ENCODE measurements around the gene MEI1.

Gene MEI1

DNA sequence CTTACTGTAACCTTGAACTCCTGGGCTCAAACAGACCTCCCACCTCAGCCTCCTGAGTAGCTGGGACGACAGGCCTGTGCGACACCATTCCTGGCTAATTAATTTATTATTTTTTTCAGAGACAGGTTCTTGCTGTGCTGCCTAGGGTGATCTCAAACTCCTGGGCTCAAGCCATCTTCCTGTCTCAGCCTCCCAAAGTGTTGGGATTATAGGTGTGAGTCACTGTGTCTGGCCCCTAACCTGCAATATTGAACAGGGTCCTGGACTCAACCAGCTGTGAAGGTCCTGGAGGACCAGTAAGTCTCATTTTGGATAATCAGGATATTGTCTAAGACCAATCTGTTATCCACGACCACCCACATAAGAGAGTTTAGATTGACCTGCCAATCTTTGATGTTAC lies 116.4 kb downstream of the MEI1 start:
- no peak overlapping the region for H3K4me3 ChIP-seq (ENCODE audit: low read depth, low read length)
- TF ChIP-seq, protein P1, sequence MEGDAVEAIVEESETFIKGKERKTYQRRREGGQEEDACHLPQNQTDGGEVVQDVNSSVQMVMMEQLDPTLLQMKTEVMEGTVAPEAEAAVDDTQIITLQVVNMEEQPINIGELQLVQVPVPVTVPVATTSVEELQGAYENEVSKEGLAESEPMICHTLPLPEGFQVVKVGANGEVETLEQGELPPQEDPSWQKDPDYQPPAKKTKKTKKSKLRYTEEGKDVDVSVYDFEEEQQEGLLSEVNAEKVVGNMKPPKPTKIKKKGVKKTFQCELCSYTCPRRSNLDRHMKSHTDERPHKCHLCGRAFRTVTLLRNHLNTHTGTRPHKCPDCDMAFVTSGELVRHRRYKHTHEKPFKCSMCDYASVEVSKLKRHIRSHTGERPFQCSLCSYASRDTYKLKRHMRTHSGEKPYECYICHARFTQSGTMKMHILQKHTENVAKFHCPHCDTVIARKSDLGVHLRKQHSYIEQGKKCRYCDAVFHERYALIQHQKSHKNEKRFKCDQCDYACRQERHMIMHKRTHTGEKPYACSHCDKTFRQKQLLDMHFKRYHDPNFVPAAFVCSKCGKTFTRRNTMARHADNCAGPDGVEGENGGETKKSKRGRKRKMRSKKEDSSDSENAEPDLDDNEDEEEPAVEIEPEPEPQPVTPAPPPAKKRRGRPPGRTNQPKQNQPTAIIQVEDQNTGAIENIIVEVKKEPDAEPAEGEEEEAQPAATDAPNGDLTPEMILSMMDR (IDR thresholded peaks at IDR 0.05; ENCODE audit: low read depth, low read length) = no peak

DNA sequence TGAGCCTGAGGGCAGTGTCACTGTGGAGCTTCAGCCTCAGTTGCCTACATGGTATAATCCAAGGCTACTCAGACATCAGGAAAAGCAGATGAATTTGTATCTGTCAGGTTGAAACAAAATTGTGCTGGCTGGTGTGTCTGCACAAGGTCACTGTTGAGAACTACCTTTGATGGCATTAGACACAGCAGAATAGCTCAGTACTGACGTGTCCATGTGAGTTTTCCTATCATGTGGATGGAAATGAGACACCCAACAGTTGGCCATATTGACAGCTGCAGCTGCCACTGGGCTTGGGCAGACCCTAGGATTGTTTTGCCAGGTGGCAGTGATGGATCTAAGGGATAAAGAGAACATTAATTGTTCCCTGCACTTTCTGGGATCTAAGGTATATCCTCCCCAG lies 116.9 kb downstream of the MEI1 start:
- TF ChIP-seq, protein P1 (IDR thresholded peaks at IDR 0.05; ENCODE audit: low read depth, low read length) = no peak
- no peak overlapping the region for H3K4me3 ChIP-seq (ENCODE audit: low read depth, low read length)

DNA sequence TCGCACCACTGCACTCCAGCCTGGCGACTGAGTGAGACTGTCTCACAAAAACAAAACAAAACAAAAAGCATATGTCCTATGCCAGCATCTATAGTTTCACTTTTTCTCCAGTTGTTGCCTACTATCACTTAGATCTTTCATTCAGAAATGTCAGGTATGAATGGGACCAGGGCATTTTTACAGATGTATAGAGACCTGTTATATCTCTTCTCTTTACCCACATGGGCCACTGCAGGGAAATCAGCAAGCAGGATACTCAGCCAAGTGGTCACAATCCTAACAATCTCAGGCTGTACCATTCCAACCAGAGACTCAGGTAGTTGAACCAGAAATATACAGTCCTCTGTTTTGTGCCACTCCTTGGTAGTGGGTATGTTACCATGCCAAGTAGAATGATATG lies 117.6 kb downstream of the MEI1 start:
- TF ChIP-seq, protein P1 (IDR thresholded peaks at IDR 0.05; ENCODE audit: low read depth, low read length) = no peak
- H3K4me3 ChIP-seq (ENCODE audit: low read depth, low read length) = no peak overlapping the region

DNA sequence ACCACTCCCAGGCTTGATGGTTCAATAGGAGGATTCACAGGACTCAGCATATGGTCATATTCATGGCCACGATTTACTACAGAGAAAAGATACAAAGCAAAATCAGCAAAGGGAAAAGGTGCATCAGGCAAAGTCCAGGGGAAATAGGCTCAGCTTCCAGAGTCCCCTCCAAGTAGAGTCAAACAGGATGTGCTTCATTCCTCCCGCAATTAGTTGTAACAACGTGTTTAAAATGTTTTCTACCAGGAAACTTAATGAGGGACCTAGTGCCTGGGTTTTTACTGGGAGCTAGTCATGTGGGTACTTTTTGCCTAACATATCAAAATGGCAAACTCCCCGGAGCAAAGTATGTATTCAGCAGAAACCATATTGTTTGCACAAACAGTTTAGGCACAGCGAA lies 118.7 kb downstream of the MEI1 start:
- no peak overlapping the region for H3K4me3 ChIP-seq (ENCODE audit: low read depth, low read length)
- TF ChIP-seq, protein P1 (IDR thresholded peaks at IDR 0.05; ENCODE audit: low read depth, low read length) = no peak

DNA sequence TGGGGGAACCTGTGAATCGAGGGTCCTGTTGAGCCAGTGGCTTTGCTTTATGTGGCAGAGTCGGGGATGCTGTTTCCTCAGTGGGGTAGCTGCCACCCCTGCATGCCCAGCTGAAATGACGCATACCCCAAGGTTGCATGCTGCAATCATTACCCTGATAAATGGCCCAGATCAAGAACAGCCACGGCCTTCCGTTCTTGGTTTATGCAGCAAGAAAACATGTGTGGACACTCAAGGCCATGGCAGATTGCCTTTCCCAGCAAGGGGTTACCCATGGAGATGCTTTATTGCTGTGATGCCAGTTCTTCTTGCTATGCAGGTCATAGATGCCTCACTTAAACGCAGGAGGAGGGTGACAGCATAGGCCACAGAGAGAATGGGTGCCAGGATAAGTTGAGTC lies 119.3 kb downstream of the MEI1 start:
- H3K4me3 ChIP-seq (ENCODE audit: low read depth, low read length) = no peak overlapping the region
- TF ChIP-seq, protein P1 (IDR thresholded peaks at IDR 0.05; ENCODE audit: low read depth, low read length) = no peak

DNA sequence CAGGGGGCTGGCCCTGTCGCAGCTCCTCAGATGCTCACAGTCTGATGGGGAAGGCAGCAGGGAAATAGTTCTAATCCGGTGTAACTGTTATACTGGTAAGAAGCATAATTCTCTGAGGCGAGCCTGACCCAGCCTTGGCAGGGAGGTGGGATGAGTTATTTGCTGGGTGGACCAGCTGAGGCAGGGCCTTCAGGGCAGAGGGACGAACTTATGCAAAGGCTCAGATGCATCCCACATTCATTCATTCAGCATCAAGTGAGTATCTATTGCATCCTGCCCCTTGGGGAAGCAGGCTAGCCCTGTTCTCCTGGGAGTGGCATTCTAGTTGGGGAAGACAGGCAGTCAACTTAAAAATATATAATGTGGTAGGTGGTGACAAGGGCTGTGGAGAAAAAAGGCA lies 120.0 kb downstream of the MEI1 start:
- TF ChIP-seq, protein P1 (IDR thresholded peaks at IDR 0.05; ENCODE audit: low read depth, low read length) = no peak

DNA sequence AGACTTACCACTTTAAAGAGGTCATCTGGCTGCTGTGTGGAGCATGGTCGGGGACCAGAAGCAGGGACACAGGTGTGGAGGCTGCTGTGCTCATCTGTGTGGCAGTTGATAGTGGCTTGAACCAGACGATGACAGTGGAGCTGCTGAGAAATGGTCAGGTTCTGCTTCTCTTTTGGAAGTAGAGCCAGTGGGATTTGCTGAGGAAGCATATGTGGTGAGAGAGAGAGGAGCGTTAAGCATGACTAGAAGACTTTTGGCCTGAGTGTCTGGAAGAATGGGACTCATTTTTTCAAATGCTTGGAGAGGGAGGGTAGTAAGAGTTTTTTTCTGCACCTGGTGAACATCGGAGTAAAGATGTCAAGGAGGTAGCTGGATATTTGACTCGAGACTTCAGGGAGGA lies 121.1 kb downstream of the MEI1 start:
- TF ChIP-seq, protein P1 (IDR thresholded peaks at IDR 0.05; ENCODE audit: low read depth, low read length) = no peak
- no peak overlapping the region for H3K4me3 ChIP-seq (ENCODE audit: low read depth, low read length)

More for the DNA sequence above, 120.0 kb downstream of the MEI1 start:
- no peak overlapping the region for H3K4me3 ChIP-seq (ENCODE audit: low read depth, low read length)
